ENCODE results near the gene BNC2. TPM values are rescaled to one million over a fixed set of nuclear protein-coding genes. Genes with fewer than 3 reads are reported as not detected.

BNC2 gene
- total and polyA plus RNA-seq, 2 of the 13 experiments (the other 11 are each of a cell fraction or from before 2014, with no cell fraction given): not detected

DNA sequence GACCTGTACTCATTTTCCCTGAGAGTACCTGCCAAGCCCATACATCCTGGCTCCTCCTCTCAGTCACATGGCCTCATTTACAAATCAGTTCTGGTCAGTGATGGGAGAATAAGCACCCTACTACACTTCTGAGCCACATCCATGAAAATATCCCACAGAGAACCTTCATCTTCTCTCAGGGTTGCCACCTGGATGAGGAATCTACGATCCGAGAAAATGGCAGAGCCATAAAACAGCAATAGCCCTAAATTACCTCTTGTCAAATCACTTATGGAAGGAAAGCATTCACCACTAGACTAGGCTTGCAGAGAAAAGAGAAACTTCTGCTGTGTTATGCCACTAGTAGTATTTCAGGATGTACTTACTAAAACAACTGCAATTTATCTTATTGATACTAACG is 324.8 kb downstream of the BNC2 start (continued):
- TF ChIP-seq ZBTB34 (CRISPR knock-in tag; IDR thresholded peaks at IDR 0.05): no peak

DNA sequence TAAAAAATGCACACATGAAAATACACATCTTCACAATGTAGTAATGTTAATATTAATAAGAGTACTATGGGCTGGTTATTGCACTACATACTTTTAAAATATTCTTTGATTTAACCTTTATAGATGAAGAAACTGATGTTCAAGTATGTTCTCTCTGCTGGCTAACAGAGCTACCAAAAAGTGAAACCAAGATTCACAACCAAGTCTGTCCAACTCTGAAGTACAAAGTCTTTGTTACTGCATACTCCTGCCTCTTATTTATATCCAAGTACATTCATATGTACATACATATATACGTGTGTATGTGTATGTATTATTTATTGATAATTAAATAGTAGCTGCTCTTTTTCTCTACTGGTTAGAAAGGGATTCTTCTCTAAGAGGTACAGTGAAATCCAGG is 325.6 kb downstream of the BNC2 start:
- ATAC-seq (no peak), FAIRE-seq (no peak), DNase-seq (ENCODE audit: low spot score) (no peak)
- H4K20me1 ChIP-seq (ENCODE audit: insufficient read depth, low read length): no peaks in the 10 kb centered on the region
- intact Hi-C loops (cut with micrococcal nuclease; ENCODE audit: unreplicated experiment) (no loop called here), in situ Hi-C loops (cut with HindIII; ENCODE audit: extremely low pct_ligation_motif_present, low pct_unique_long_range_greater_than_20kb) (no loop called here)
- H3K4me3 ChIP-seq (replicated peaks in 1 of 3; ENCODE audit: insufficient read depth in 1 of 3, low read depth in 2 of 3, low read length in 3 of 3): no peak overlapping the region
- WGBS (ENCODE audit: low lambda C conversion rate): 0% methylated on average over 1 of the region's 1 CpG
- BruUV-seq (replicated peaks): no TSS peak
- H3K4me1 ChIP-seq (ENCODE audit: insufficient read depth, low read length): no peaks in the 10 kb centered on the region
- H3K27ac ChIP-seq (ENCODE audit: extremely low read length, insufficient read depth, low read length): no peak overlapping the region
- H3K36me3 ChIP-seq (replicated peaks in 1 of 2; ENCODE audit: control insufficient read depth in 1 of 2, insufficient read depth in 2 of 2, low read length in 2 of 2): no peaks in the 10 kb centered on the region
- H3K79me2 ChIP-seq (ENCODE audit: insufficient read depth, low read length): no peaks in the 10 kb centered on the region
- H3K9me3 ChIP-seq (ENCODE audit: low read length): no peaks in the 10 kb centered on the region
- no peak for TF ChIP-seq ZKSCAN5 (CRISPR knock-in tag; IDR thresholded peaks at IDR 0.05)
- no peak overlapping the region for H3K9ac ChIP-seq (ENCODE audit: insufficient read depth, low read depth, low read length)
- ChIA-PET CTCF (ENCODE audit: low intra/inter-chr PET ratio, low total read pairs) (no interaction called here), POLR2A (no interaction called here)
- H3K27me3 ChIP-seq (ENCODE audit: control insufficient read depth in 1 of 2, insufficient read depth in 2 of 2, low read length in 2 of 2): no peaks in the 10 kb centered on the region
- H2AFZ ChIP-seq (ENCODE audit: low read length): no peak overlapping the region
- no peak overlapping the region for H3K4me2 ChIP-seq (ENCODE audit: low read depth, low read length)

DNA sequence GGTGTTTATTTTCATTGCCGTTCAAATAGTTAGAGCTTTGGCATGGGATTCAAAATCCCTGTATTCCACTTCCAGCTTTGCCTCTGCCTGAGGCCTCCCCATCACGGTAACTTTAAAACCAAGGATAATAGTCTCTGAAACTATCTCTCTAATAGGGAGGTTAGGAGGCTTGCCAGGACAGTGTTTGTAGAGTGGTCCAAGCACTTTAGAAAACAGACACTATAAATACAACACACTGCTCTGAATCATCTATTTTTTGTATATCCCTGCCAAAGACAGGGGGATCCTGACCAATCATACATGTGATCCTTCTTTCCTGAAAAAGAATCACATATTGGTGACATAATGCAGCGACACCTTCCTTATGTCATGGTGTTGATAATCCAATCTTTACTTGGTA is 326.8 kb downstream of the BNC2 start:
- Histone ChIP-seq H3K4me1 (ENCODE audit: insufficient read depth, low read length) (no peaks in the 10 kb centered on the region), H4K20me1 (ENCODE audit: insufficient read depth, low read length) (no peaks in the 10 kb centered on the region), H3K4me3 (replicated peaks in 1 of 3; ENCODE audit: insufficient read depth in 1 of 3, low read depth in 2 of 3, low read length in 3 of 3) (no peak overlapping the region), H3K27me3 (ENCODE audit: control insufficient read depth in 1 of 2, insufficient read depth in 2 of 2, low read length in 2 of 2) (no peaks in the 10 kb centered on the region), H3K27ac (ENCODE audit: extremely low read length, insufficient read depth, low read length) (no peak overlapping the region), H3K9me3 (ENCODE audit: low read length) (no peaks in the 10 kb centered on the region), H2AFZ (ENCODE audit: low read length) (no peak overlapping the region), H3K9ac (ENCODE audit: insufficient read depth, low read depth, low read length) (no peak overlapping the region), H3K4me2 (ENCODE audit: low read depth, low read length) (no peak overlapping the region), H3K79me2 (ENCODE audit: insufficient read depth, low read length) (no peaks in the 10 kb centered on the region), H3K36me3 (replicated peaks in 1 of 2; ENCODE audit: control insufficient read depth in 1 of 2, insufficient read depth in 2 of 2, low read length in 2 of 2) (no peaks in the 10 kb centered on the region)
- no peak for ATAC-seq
- no peak for DNase-seq (ENCODE audit: low spot score)
- no TSS peak for BruUV-seq (replicated peaks)
- intact Hi-C loops (cut with micrococcal nuclease; ENCODE audit: unreplicated experiment) (no loop called here), in situ Hi-C loops (cut with HindIII; ENCODE audit: extremely low pct_ligation_motif_present, low pct_unique_long_range_greater_than_20kb) (no loop called here)
- FAIRE-seq: no peak
- POLR2A ChIA-PET: no interaction called here
- TF ChIP-seq ZNF790 (CRISPR knock-in tag; IDR thresholded peaks at IDR 0.05; ENCODE audit: borderline replicate concordance): no peak
- TF ChIP-seq, protein P1, sequence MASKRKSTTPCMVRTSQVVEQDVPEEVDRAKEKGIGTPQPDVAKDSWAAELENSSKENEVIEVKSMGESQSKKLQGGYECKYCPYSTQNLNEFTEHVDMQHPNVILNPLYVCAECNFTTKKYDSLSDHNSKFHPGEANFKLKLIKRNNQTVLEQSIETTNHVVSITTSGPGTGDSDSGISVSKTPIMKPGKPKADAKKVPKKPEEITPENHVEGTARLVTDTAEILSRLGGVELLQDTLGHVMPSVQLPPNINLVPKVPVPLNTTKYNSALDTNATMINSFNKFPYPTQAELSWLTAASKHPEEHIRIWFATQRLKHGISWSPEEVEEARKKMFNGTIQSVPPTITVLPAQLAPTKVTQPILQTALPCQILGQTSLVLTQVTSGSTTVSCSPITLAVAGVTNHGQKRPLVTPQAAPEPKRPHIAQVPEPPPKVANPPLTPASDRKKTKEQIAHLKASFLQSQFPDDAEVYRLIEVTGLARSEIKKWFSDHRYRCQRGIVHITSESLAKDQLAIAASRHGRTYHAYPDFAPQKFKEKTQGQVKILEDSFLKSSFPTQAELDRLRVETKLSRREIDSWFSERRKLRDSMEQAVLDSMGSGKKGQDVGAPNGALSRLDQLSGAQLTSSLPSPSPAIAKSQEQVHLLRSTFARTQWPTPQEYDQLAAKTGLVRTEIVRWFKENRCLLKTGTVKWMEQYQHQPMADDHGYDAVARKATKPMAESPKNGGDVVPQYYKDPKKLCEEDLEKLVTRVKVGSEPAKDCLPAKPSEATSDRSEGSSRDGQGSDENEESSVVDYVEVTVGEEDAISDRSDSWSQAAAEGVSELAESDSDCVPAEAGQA (IDR thresholded peaks at IDR 0.05; ENCODE audit: low read depth): no peak
- TF ChIP-seq, protein P1 (CRISPR knock-in tag; IDR thresholded peaks at IDR 0.05; ENCODE audit: borderline replicate concordance): no peak
- TF ChIP-seq, protein P2, sequence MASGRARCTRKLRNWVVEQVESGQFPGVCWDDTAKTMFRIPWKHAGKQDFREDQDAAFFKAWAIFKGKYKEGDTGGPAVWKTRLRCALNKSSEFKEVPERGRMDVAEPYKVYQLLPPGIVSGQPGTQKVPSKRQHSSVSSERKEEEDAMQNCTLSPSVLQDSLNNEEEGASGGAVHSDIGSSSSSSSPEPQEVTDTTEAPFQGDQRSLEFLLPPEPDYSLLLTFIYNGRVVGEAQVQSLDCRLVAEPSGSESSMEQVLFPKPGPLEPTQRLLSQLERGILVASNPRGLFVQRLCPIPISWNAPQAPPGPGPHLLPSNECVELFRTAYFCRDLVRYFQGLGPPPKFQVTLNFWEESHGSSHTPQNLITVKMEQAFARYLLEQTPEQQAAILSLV (CRISPR knock-in tag; IDR thresholded peaks at IDR 0.05; ENCODE audit: borderline replicate concordance): no peak
- CTCF ChIA-PET (ENCODE audit: low intra/inter-chr PET ratio, low total read pairs): no interaction called here
- 24% methylated on average over 3 of the region's 3 CpGs for WGBS (ENCODE audit: low lambda C conversion rate)
